ENCODE measurements around the gene ZDHHC9. TPM values are rescaled to one million over a fixed set of nuclear protein-coding genes. Genes with fewer than 3 reads are reported as not detected.

Gene ZDHHC9
- total and polyA plus RNA-seq, 2 of the 4 experiments (the other 2 are of a cell fraction), result 17.7 to 28.4 TPM

DNA sequence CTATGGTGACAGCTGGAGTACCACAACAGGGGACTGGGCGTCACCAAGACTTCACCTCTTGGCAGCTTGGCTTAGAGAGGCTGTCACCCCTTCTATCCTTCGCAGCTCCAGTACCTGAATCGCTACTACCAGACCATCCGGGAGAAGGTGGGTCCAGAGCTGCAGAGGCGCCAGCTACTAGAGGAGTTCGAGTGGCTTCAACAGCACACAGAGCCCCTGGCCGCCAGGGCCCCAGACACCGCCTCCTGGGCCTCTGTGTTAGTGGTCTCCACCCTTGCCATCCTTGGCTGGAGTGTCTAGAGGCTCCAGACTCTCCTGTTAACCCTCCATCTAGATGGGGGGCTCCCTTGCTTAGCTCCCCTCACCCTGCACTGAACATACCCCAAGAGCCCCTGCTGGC is 75.5 kb downstream of the ZDHHC9 start:
- intact Hi-C loops (cut with micrococcal nuclease), result no loop called here

More for the DNA sequence above, 75.5 kb downstream of the ZDHHC9 start:
- no peak overlapping the region for H2BK5ac ChIP-seq (ENCODE audit: low read depth, low read length, poor library complexity, severe bottlenecking)
- no peak overlapping the region for H3K18ac ChIP-seq (ENCODE audit: low read depth, low read length)
- H2BK120ac ChIP-seq (ENCODE audit: low read depth, low read length), result no peak overlapping the region
- H3K27me3 ChIP-seq (ENCODE audit: control insufficient read depth, insufficient read depth, low read length), result peaks cover 7% of the 10 kb centered on the region
- H3K4me3 ChIP-seq (ENCODE audit: insufficient read depth, low read depth, low read length), result no peak overlapping the region
- ChIA-PET POLR2A (ENCODE audit: unreplicated experiment) (no interaction called here), CTCF (no interaction called here)
- in situ Hi-C loops (cut with MboI; ENCODE audit: low sequenced_read_pairs), result no loop called here
- no peak overlapping the region for H3K9ac ChIP-seq (ENCODE audit: low read depth, low read length)
- H3K4me2 ChIP-seq (ENCODE audit: low read depth, low read length), result no peak overlapping the region
- TF ChIP-seq CHD1 (IDR thresholded peaks at IDR 0.05; ENCODE audit: low read depth, low read length) (no peak), FOS (IDR thresholded peaks at IDR 0.05; ENCODE audit: low read depth, low read length) (no peak), CEBPB (IDR thresholded peaks at IDR 0.05; ENCODE audit: low read depth, low read length) (no peak), MXI1 (IDR thresholded peaks at IDR 0.05; ENCODE audit: borderline replicate concordance, low read depth, low read length) (no peak), RFX5 (IDR thresholded peaks at IDR 0.05; ENCODE audit: low read depth, low read length) (no peak), BHLHE40 (IDR thresholded peaks at IDR 0.05; ENCODE audit: low read depth, low read length) (no peak), SMC3 (IDR thresholded peaks at IDR 0.05; ENCODE audit: low read depth, low read length) (no peak), MAFK (IDR thresholded peaks at IDR 0.05; ENCODE audit: low read depth, low read length) (no peak), NFE2L2 (IDR thresholded peaks at IDR 0.05; ENCODE audit: low read depth, low read length) (no peak), MAZ (IDR thresholded peaks at IDR 0.05; ENCODE audit: borderline replicate concordance, low read depth, low read length) (no peak)
- TF ChIP-seq, protein P1, sequence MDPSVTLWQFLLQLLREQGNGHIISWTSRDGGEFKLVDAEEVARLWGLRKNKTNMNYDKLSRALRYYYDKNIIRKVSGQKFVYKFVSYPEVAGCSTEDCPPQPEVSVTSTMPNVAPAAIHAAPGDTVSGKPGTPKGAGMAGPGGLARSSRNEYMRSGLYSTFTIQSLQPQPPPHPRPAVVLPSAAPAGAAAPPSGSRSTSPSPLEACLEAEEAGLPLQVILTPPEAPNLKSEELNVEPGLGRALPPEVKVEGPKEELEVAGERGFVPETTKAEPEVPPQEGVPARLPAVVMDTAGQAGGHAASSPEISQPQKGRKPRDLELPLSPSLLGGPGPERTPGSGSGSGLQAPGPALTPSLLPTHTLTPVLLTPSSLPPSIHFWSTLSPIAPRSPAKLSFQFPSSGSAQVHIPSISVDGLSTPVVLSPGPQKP (IDR thresholded peaks at IDR 0.05; ENCODE audit: borderline replicate concordance, low read depth, low read length), result no peak
- TF ChIP-seq, protein P2, sequence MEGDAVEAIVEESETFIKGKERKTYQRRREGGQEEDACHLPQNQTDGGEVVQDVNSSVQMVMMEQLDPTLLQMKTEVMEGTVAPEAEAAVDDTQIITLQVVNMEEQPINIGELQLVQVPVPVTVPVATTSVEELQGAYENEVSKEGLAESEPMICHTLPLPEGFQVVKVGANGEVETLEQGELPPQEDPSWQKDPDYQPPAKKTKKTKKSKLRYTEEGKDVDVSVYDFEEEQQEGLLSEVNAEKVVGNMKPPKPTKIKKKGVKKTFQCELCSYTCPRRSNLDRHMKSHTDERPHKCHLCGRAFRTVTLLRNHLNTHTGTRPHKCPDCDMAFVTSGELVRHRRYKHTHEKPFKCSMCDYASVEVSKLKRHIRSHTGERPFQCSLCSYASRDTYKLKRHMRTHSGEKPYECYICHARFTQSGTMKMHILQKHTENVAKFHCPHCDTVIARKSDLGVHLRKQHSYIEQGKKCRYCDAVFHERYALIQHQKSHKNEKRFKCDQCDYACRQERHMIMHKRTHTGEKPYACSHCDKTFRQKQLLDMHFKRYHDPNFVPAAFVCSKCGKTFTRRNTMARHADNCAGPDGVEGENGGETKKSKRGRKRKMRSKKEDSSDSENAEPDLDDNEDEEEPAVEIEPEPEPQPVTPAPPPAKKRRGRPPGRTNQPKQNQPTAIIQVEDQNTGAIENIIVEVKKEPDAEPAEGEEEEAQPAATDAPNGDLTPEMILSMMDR (conservative IDR thresholded peaks at IDR 0.05; ENCODE audit: low read depth, low read length), result no peak
- no peak overlapping the region for H2BK15ac ChIP-seq (ENCODE audit: low read depth, low read length)
- H3K79me1 ChIP-seq (ENCODE audit: low read depth in 1 of 2, low read length in 2 of 2), result no peaks in the 10 kb centered on the region
- H2AK5ac ChIP-seq (ENCODE audit: low read depth, low read length), result no peak overlapping the region
- dilution Hi-C loops (cut with HindIII; ENCODE audit: low sequenced_read_pairs, unreplicated experiment), result no loop called here
- H3K36me3 ChIP-seq (ENCODE audit: control insufficient read depth, insufficient read depth, low read length), result no peaks in the 10 kb centered on the region
- H2AFZ ChIP-seq (replicated peaks; ENCODE audit: low read length, poor library complexity), result no peak overlapping the region
- no peak overlapping the region for H3K23ac ChIP-seq (ENCODE audit: low read depth, low read length)
- no peak overlapping the region for H3K14ac ChIP-seq (replicated peaks; ENCODE audit: low read depth, low read length)
- no peaks in the 10 kb centered on the region for H3K9me3 ChIP-seq (ENCODE audit: control insufficient read depth, insufficient read depth, low read length)
- no peaks in the 10 kb centered on the region for H4K20me1 ChIP-seq (ENCODE audit: insufficient read depth, low read length)
- ATAC-seq (ENCODE audit: low read depth), result no peak
- H2BK20ac ChIP-seq (ENCODE audit: low read depth, low read length), result no peak overlapping the region
- no peak overlapping the region for H4K8ac ChIP-seq (ENCODE audit: low read depth in 2 of 2, low read length in 2 of 2)
- DNase-seq, result no peak
- no peaks in the 10 kb centered on the region for H3K4me1 ChIP-seq (ENCODE audit: control insufficient read depth, insufficient read depth, low read length)
- BruUV-seq (replicated peaks), result no TSS peak
- no peak overlapping the region for H3K27ac ChIP-seq (ENCODE audit: insufficient read depth, low read length)
- H4K5ac ChIP-seq (ENCODE audit: low read depth, low read length), result no peak overlapping the region
- no peak overlapping the region for H3K56ac ChIP-seq (ENCODE audit: extremely low read depth, insufficient read depth, low read length)
- H2AK9ac ChIP-seq (replicated peaks; ENCODE audit: low read depth, low read length, poor library complexity), result no peak overlapping the region
- H3K4ac ChIP-seq (ENCODE audit: low read depth, low read length), result no peak overlapping the region
- H4K91ac ChIP-seq (ENCODE audit: insufficient read depth, low read depth, low read length), result no peak overlapping the region
- no peaks in the 10 kb centered on the region for H3K9me1 ChIP-seq (ENCODE audit: insufficient read depth, low read length)
- 90% methylated on average over 2 of the region's 8 CpGs; no CpG with 5 or more reads in 1 of the 2 experiments for WGBS, 2 experiments (ENCODE audit: extremely low coverage in 2 of 2, insufficient read length in 1 of 2)

Data from IMR-90 (cell line).